RKO (cell line): Measurements from ENCODE around the gene IER3IP1.
A peak's percentile ranks its signal among the peaks of the same experiment; 100 is the strongest.
"Not testable (repeated sequence)": the region's sequence is repeated elsewhere in the genome, so short reads cannot be mapped to it uniquely, and the experiment has no call there.

ENCODE experiments used
- DNase-seq: peaks from one replicate; pipeline ENCODE4 v3.0.0-alpha.2; 2016; ENCODE audit warnings: low spot score

The IER3IP1 gene

DNA sequence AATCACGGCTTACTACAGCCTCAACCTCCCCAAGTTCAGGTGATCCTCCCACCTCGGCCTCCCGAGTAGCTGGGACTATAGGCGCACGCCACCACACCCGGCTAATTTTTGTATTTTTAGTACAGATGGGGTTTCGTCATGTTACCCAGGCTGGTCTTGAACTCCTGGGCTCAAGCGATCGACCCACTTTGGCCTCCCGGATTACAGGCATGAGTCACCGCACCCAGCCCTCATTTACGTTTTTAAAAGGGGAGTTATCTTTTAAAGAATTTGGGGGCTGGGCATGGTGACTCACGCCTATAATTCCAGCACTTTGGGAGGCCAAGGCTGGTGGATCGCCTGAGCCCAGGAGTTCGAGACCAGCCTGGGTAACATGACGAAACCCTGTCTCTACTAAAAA, 17.8 kb downstream of the IER3IP1 start:
- not testable (repeated sequence) for DNase-seq

- DNase-seq, result no peak
Observed at GRCh38 chr18:47151439-47151838, 24.7 kb downstream of the IER3IP1 start.

- no peak for DNase-seq
Observed at GRCh38 chr18:47150824-47151366, 25.3 kb downstream of the IER3IP1 start.

DNA sequence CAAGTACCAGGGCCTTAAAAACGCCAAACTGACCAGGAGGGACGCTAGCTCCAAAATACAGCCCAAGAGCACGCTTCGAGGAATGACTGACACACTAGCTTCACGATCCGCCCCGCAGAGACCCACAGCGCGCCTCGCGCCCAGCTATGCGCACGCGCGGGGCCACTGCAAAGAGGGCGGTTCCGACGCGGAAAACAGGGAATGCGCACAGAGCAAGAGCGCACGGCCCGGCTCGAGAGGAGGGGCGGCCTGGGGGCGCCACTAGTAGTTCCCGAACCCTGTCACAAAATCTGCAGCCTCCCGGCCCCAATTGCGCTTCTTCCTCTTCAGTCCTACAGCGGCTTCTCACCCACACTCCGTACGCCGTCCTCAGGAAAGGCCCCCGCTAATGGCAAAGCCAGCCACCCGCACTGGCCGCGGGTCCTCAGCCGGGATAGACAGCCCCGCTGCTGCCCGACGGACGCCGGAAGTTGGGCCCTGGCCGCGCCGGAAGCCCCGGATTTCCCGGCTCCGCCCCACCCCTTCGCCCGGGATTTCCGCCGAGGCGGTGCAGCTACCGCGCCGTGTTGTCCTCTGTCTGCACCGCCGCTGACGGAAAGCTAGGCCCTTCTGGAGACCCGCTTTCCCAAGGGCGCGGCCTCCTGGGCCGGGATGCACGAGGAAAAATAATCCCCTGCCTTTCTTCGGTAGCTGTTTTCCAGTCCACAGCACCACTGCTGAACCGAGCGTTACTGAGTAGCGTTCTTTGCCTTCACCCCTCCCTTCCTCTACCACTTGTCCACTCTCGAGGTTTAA, 25.9 kb downstream of the IER3IP1 start, which contains the start of gene HDHD2:
Gene HDHD2, minus strand, starts transcription at position 472 of the 795 bp plus-strand sequence. CDS start 14,061 bp downstream, outside the sequence.
- peak; percentile 84 for DNase-seq

- DNase-seq, result peak; percentile 15
Observed at GRCh38 chr18:47149457-47150028, 26.6 kb downstream of the IER3IP1 start.

GRCh38 chr18:47146206-47146605, 30.0 kb downstream of the IER3IP1 start:
- no peak for DNase-seq

DNA sequence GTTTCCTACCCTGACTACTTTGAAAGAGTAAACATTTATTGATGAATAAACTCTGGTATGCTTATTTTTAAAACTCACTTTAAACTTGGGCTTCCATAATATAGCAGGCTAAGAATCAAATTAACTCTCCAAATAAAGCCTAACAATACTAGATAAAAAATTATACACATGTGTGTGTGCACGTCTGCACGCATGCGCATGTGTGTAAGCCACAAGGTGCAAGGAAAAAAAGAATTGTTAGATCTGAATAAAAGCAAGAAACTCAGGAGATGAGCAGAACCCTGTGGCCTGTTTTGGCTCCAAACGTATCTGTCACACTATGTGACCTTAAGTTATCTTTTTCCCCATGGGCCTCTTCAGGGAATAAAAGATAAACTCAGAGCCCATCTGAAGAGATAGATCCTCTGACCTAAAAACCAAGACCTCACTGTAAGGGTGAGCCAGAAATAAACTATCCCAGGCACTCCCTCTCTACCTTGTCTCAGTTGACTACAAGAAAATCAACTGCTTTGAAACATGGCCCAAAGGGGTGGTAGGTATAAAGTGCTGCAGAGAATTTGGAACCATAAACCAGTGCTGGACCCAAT, 32.2 kb downstream of the IER3IP1 start:
- DNase-seq, result no peak

- DNase-seq, result no peak
Observed at GRCh38 chr18:47143153-47143552, 33.0 kb downstream of the IER3IP1 start.

GRCh38 chr18:47141289-47141688, 34.9 kb downstream of the IER3IP1 start:
- no peak for DNase-seq

DNA sequence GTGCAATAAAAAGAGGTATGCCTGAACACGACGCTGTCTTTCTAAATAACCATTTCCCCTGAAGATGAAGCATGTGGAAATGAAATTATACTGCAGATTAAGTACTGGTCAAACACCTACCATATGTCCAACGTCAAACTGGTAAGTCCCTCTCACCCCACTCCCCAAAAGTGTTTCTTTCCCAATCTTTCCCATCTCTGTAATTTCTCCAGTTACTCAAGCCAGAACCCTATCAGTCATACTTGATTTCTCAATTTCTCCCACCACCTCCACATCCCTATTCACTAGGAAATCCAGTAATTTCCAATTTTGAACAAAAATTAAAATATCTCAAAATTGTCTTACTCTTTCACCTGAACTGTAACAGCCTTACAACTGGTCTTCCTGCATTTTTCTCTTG, 55.0 kb downstream of the IER3IP1 start:
- no peak for DNase-seq

- DNase-seq, result no peak
Observed at GRCh38 chr18:47120428-47120827, 55.7 kb downstream of the IER3IP1 start.

- peak; percentile 6 for DNase-seq
Observed at GRCh38 chr18:47118981-47119380, 57.2 kb downstream of the IER3IP1 start.

DNA sequence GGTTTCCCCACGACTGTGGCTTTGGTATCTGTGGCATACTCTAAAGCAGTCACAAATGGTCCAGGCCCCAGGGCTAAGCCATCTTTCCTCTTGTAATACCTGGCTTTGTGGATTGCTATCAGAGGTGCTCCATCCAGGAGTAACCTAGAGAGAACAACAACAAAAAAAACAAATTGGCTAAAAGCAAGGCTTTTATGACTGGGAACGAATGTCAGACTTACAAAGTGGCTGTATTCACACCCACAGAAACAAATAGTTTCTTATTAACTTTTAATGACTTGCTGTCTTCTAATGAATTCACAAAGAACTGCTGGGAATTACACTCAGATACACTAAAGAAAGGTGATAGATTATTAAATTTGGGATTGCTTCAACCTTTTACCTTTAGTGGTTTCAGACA, 61.0 kb downstream of the IER3IP1 start:
- no peak for DNase-seq

- DNase-seq, result no peak
Observed at GRCh38 chr18:47113796-47114540, 62.2 kb downstream of the IER3IP1 start.

- no peak for DNase-seq
Observed at GRCh38 chr18:47110492-47111274, 65.5 kb downstream of the IER3IP1 start.

DNA sequence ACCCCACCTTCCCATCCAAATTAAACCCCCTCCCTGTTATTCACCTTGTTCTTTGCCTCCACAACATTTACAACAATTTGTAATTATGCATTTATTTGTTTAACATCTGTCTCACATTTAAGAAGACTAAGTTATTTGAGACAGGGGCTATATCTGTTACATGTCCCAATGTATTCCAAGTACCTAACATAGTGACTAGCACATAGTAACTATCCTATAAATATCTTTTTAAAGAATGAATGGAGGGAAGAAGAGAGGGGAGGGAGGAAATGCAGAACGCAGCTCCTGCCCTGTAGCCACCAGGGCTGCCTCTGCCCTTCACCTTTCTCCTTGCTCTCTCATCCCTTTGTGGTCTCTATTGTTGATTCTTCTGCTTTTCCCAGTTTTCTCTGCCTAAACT, 66.4 kb downstream of the IER3IP1 start:
- DNase-seq, result no peak

DNA sequence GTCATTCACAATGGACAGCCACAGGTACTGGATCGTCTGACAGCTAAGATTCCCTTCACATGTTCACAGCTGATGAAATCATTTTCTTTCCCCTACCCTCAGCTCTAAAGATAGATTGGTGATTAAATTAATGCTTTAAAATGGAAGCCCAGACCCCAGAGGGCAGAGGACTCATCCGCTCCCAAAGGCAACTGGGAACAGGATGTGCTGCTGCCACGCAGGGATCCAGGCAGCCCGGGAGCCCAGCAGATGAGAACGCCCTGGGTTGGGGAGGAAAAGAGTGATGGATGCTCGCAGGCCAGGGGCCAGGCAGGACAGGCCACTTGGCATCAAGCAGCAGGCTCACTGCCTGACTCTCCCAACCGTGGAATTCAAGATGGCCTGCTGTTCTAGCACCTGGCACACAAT, 67.2 kb downstream of the IER3IP1 start:
- no peak for DNase-seq

GRCh38 chr18:47108373-47108772, 67.8 kb downstream of the IER3IP1 start:
- no peak for DNase-seq
